Stimulated activated CD8-positive, alpha-beta memory T cell treated with anti-CD3 and anti-CD28 coated beads, Interleukin-7, amount 100 ng/mL, for 1 hour (primary cell): ENCODE data around the gene PRR11.
"Not testable (repeated sequence)": the region's sequence is repeated elsewhere in the genome, so short reads cannot be mapped to it uniquely, and the experiment has no call there.

Experiments used
- DNase-seq, 2 donors: peaks; one replicate each; pipeline ENCODE4 v3.0.0-alpha.2; 2020; ENCODE audit warnings: low read depth in 2 of 2

Gene PRR11

GRCh38 chr17:59219992-59220327 lies 64.4 kb downstream of the PRR11 start:
- DNase-seq = no peak

GRCh38 chr17:59220328-59221158 lies 65.0 kb downstream of the PRR11 start, which contains the start of gene GDPD1:
GDPD1 (plus strand) TSS chr17:59220511; CDS start chr17:59220610, 99 bp downstream.
- peak; percentile 88 to 93 for DNase-seq

- DNase-seq = no peak
These were observed 65.8 kb downstream of the PRR11 start for GRCh38 chr17:59221159-59221847.

GRCh38 chr17:59223813-59224212 lies 68.3 kb downstream of the PRR11 start:
- DNase-seq = no peak

- not testable (repeated sequence) for DNase-seq
These were observed 73.0 kb downstream of the PRR11 start for GRCh38 chr17:59228588-59228987.

GRCh38 chr17:59230764-59231163 lies 75.2 kb downstream of the PRR11 start:
- DNase-seq = no peak

GRCh38 chr17:59234631-59235030 lies 79.1 kb downstream of the PRR11 start:
- DNase-seq = no peak

GRCh38 chr17:59238906-59239305 lies 83.4 kb downstream of the PRR11 start:
- DNase-seq = no peak

GRCh38 chr17:59244081-59244480 lies 88.5 kb downstream of the PRR11 start:
- no peak for DNase-seq
